ENCODE results near the gene XNDC1N. TPM values are rescaled to one million over a fixed set of nuclear protein-coding genes. Genes with fewer than 3 reads are reported as not detected.
A peak's percentile ranks its signal among the peaks of the same experiment; 100 is the strongest.

XNDC1N gene
- total and polyA plus RNA-seq, 4 experiments from 2014 or later, result 4.3 to 26.2 (median 14.9) TPM

DNA sequence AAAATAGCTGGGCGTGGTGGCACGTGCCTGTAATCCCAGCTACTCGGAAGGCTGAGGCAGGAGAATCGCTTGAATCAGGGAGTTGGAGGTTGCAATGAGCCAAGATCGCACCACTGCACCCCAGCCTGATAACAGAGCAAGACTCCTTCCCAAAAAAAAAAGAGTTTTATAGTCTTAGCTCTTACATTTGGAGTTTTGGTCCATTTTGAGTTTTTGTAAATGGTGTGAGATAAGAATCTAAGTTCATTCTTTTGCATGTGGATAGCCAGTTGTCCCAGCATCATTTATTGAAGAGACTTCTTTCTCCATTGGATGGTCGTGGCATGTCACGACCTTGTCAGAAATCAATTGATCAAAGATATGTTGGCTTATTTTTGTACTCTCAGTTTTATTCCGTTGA is 35.1 kb upstream of the XNDC1N start:
- Histone ChIP-seq H3K27ac (ENCODE audit: low read depth, low read length) (no peak overlapping the region), H3K4me3 (ENCODE audit: low read length in 2 of 2) (no peak overlapping the region), H3K27me3 (ENCODE audit: insufficient read depth, low read length) (no peaks in the 10 kb centered on the region), H3K36me3 (ENCODE audit: insufficient read depth, low read length) (peaks cover 14% of the 10 kb centered on the region), H3K9me3 (ENCODE audit: control insufficient read depth in 1 of 2, low read length in 2 of 2) (no peaks in the 10 kb centered on the region), H3K4me1 (ENCODE audit: insufficient read depth, low read length) (no peaks in the 10 kb centered on the region)
- peaks cover 0 to 4% (median 1%) of the 10 kb centered on the region in 4 donors for H3K4me1 Mint-ChIP-seq
- peaks cover 0 to 5% (median 0%) of the 10 kb centered on the region in 8 donors for H3K9me3 Mint-ChIP-seq
- POLR2A ChIA-PET (ENCODE audit: partially characterized antibody), result no interaction called here
- CTCF ChIA-PET (ENCODE audit: partially characterized antibody), result no interaction called here
- H3K4me3 Mint-ChIP-seq, result no peak overlapping the region
- H3K36me3 Mint-ChIP-seq, result peaks cover 25 to 42% of the 10 kb centered on the region in 2 donors
- no peak for DNase-seq
- H3K27me3 Mint-ChIP-seq, result no peaks in the 10 kb centered on the region
- H3K27ac Mint-ChIP-seq, result peak overlapping the region in 1 of 7 donors; percentile 64
- intact Hi-C loops (cut with micrococcal nuclease), result no loop called here

DNA sequence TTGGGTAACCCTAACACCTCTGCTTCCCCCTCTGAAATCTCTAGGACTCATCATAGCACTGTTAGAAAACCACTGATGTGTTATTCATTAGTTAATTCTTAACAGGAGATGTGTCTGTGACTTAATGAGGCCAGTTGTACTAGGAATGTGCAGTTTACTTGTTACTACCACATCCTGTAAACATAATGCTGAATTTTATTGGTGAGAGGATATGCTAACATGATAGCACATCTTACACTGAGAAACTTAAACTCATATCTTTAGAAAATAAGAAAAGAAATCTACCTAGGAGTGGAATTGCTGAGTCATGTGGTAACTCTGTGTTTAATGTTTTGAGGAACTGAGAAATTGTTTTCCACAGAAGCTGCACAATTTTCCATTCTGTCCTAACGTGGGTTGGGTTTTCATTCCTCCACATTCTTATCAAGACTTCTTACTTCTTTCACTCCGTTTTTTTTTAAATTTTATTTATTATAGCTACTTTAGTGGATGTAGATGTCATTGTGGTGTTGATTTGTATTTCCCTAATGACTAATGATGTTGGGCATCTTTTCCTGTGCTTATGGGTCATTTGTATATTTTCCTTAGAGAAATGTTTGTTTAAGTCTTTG is 34.1 kb upstream of the XNDC1N start:
- no peak for DNase-seq
- no peak overlapping the region for H3K4me3 ChIP-seq (ENCODE audit: low read length in 2 of 2)
- ChIA-PET POLR2A (ENCODE audit: partially characterized antibody) (no interaction called here), CTCF (ENCODE audit: partially characterized antibody) (no interaction called here)
- H3K27ac ChIP-seq (ENCODE audit: low read depth, low read length), result no peak overlapping the region
- H3K27me3 ChIP-seq (ENCODE audit: insufficient read depth, low read length), result no peaks in the 10 kb centered on the region
- Mint-ChIP-seq H3K36me3 (peaks cover 20 to 40% of the 10 kb centered on the region in 2 donors), H3K4me1 (peaks cover 0 to 7% (median 1%) of the 10 kb centered on the region in 4 donors), H3K9me3 (peaks cover 0 to 5% (median 0%) of the 10 kb centered on the region in 8 donors), H3K4me3 (no peak overlapping the region), H3K27ac (peak overlapping the region in 2 of 7 donors; percentile 65 to 77), H3K27me3 (no peaks in the 10 kb centered on the region)
- no peaks in the 10 kb centered on the region for H3K4me1 ChIP-seq (ENCODE audit: insufficient read depth, low read length)
- intact Hi-C loops (cut with micrococcal nuclease), result no loop called here
- H3K36me3 ChIP-seq (ENCODE audit: insufficient read depth, low read length), result peaks cover 14% of the 10 kb centered on the region
- H3K9me3 ChIP-seq (ENCODE audit: control insufficient read depth in 1 of 2, low read length in 2 of 2), result no peaks in the 10 kb centered on the region

GRCh38 chr11:71955898-71956456 is 27.6 kb upstream of the XNDC1N start:
- Mint-ChIP-seq H3K36me3 (peaks cover 9 to 12% of the 10 kb centered on the region in 2 donors), H3K4me3 (no peak overlapping the region), H3K9me3 (peaks cover 0 to 3% (median 0%) of the 10 kb centered on the region in 8 donors), H3K4me1 (peaks cover 13 to 35% (median 22%) of the 10 kb centered on the region in 4 donors), H3K27ac (peak overlapping the region in 3 of 7 donors; percentile 19 to 74 (median 32)), H3K27me3 (no peaks in the 10 kb centered on the region)
- Histone ChIP-seq H3K27ac (ENCODE audit: low read depth, low read length) (no peak overlapping the region), H3K36me3 (ENCODE audit: insufficient read depth, low read length) (peaks cover 9% of the 10 kb centered on the region), H3K4me1 (ENCODE audit: insufficient read depth, low read length) (no peaks in the 10 kb centered on the region), H3K4me3 (ENCODE audit: low read length in 2 of 2) (no peak overlapping the region), H3K27me3 (ENCODE audit: insufficient read depth, low read length) (no peaks in the 10 kb centered on the region), H3K9me3 (ENCODE audit: control insufficient read depth in 1 of 2, low read length in 2 of 2) (no peaks in the 10 kb centered on the region)
- ChIA-PET CTCF (ENCODE audit: partially characterized antibody) (interaction anchor here (1.8 kb wide), 1 partner anchor 21 kb away, joined by 9 read pairs; no protein-coding TSS in a partner anchor), POLR2A (ENCODE audit: partially characterized antibody) (no interaction called here)
- intact Hi-C loops (cut with micrococcal nuclease), result no loop called here
- DNase-seq, result no peak

DNA sequence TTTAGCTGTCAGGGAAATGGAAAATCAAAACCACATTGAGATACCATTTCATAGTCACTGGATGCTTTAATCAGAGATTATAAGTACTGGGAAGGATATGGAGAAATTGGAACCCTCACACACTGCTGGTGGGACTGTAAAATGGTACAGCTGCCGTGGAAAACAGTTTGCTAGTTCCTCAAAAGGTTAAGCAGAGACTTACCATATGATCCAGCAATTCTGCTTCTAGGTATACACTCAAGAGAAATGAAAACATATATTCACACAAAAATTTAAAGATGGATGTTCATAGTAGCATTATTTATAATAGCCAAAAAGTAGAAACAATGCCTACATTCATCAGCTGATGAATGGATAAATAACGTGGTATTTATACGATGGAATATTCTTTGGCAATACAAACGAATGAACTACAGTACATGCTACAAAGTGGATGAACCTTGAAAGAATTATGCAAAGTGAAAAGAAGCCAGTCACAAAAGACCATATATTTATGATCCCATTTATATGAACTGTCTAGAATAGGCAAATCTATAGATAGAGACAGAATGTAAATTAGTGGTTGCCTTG is 23.4 kb upstream of the XNDC1N start:
- H3K27me3 ChIP-seq (ENCODE audit: insufficient read depth, low read length), result no peaks in the 10 kb centered on the region
- no peak overlapping the region for H3K4me3 Mint-ChIP-seq
- ChIA-PET CTCF (ENCODE audit: partially characterized antibody) (interaction anchor here (1.5 kb wide), 1 partner anchor 25 kb away, joined by 4 read pairs; no protein-coding TSS in a partner anchor), POLR2A (ENCODE audit: partially characterized antibody) (no interaction called here)
- H3K36me3 Mint-ChIP-seq, result peaks cover 0 to 5% of the 10 kb centered on the region in 2 donors
- H3K9me3 ChIP-seq (ENCODE audit: control insufficient read depth in 1 of 2, low read length in 2 of 2), result no peaks in the 10 kb centered on the region
- intact Hi-C loops (cut with micrococcal nuclease), result no loop called here
- H3K27ac ChIP-seq (ENCODE audit: low read depth, low read length), result no peak overlapping the region
- no peak overlapping the region for H3K4me3 ChIP-seq (ENCODE audit: low read length in 2 of 2)
- no peaks in the 10 kb centered on the region for H3K27me3 Mint-ChIP-seq
- H3K36me3 ChIP-seq (ENCODE audit: insufficient read depth, low read length), result no peaks in the 10 kb centered on the region
- H3K4me1 ChIP-seq (ENCODE audit: insufficient read depth, low read length), result no peaks in the 10 kb centered on the region
- DNase-seq, result no peak
- H3K9me3 Mint-ChIP-seq, result no peaks in the 10 kb centered on the region
- peaks cover 15 to 31% (median 23%) of the 10 kb centered on the region in 4 donors for H3K4me1 Mint-ChIP-seq
- H3K27ac Mint-ChIP-seq, result peak overlapping the region in 1 of 7 donors; percentile 59

DNA sequence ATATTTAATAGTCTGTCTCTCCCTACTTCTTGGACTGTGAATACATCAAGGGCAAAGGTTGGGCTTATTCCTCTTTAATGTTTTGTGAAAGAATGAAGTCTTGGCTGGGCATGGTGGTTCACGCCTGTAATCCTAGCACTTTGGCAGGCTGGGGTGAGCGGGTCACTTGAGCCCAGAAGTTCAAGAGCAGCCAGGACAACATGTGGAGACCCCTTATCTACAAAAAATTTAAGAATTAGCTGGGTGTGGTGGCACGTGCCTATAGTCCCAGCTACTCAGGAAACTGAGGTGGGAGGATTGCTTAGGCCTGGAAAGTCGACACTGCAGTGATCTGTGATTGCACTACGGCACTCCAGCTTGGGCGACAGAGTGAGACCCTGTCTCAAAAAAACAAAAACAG is 20.6 kb upstream of the XNDC1N start:
- no peaks in the 10 kb centered on the region for H3K9me3 Mint-ChIP-seq
- H3K4me1 Mint-ChIP-seq, result peaks cover 9 to 17% (median 15%) of the 10 kb centered on the region in 4 donors
- Histone ChIP-seq H3K4me3 (ENCODE audit: low read length in 2 of 2) (no peak overlapping the region), H3K27ac (ENCODE audit: low read depth, low read length) (no peak overlapping the region), H3K27me3 (ENCODE audit: insufficient read depth, low read length) (no peaks in the 10 kb centered on the region), H3K4me1 (ENCODE audit: insufficient read depth, low read length) (no peaks in the 10 kb centered on the region), H3K9me3 (ENCODE audit: control insufficient read depth in 1 of 2, low read length in 2 of 2) (no peaks in the 10 kb centered on the region), H3K36me3 (ENCODE audit: insufficient read depth, low read length) (no peaks in the 10 kb centered on the region)
- ChIA-PET POLR2A (ENCODE audit: partially characterized antibody) (no interaction called here), CTCF (ENCODE audit: partially characterized antibody) (interaction anchor here (1.0 kb wide), 1 partner anchor 25 kb away, joined by 3 read pairs; no protein-coding TSS in a partner anchor)
- H3K27me3 Mint-ChIP-seq, result no peaks in the 10 kb centered on the region
- intact Hi-C loops (cut with micrococcal nuclease), result no loop called here
- peak overlapping the region in 1 of 7 donors; percentile 29 for H3K27ac Mint-ChIP-seq
- no peak for DNase-seq
- H3K36me3 Mint-ChIP-seq, result peaks cover 2 to 5% of the 10 kb centered on the region in 2 donors
- H3K4me3 Mint-ChIP-seq, result no peak overlapping the region

- ChIA-PET POLR2A (ENCODE audit: partially characterized antibody) (no interaction called here), CTCF (ENCODE audit: partially characterized antibody) (no interaction called here)
- Mint-ChIP-seq H3K27ac (no peak overlapping the region), H3K4me3 (no peak overlapping the region), H3K9me3 (no peaks in the 10 kb centered on the region), H3K27me3 (no peaks in the 10 kb centered on the region), H3K4me1 (peaks cover 3 to 20% (median 16%) of the 10 kb centered on the region in 4 donors), H3K36me3 (peaks cover 2 to 8% of the 10 kb centered on the region in 2 donors)
- H3K36me3 ChIP-seq (ENCODE audit: insufficient read depth, low read length), result no peaks in the 10 kb centered on the region
- no peaks in the 10 kb centered on the region for H3K9me3 ChIP-seq (ENCODE audit: control insufficient read depth in 1 of 2, low read length in 2 of 2)
- no peak overlapping the region for H3K27ac ChIP-seq (ENCODE audit: low read depth, low read length)
- H3K4me1 ChIP-seq (ENCODE audit: insufficient read depth, low read length), result no peaks in the 10 kb centered on the region
- DNase-seq, result no peak
- no peak overlapping the region for H3K4me3 ChIP-seq (ENCODE audit: low read length in 2 of 2)
- intact Hi-C loops (cut with micrococcal nuclease), result no loop called here
- H3K27me3 ChIP-seq (ENCODE audit: insufficient read depth, low read length), result no peaks in the 10 kb centered on the region
Measured at GRCh38 chr11:71948314-71949027, 20.1 kb upstream of the XNDC1N start.

GRCh38 chr11:71947498-71947897 is 19.1 kb upstream of the XNDC1N start:
- Histone ChIP-seq H3K27me3 (ENCODE audit: insufficient read depth, low read length) (no peaks in the 10 kb centered on the region), H3K27ac (ENCODE audit: low read depth, low read length) (no peak overlapping the region), H3K36me3 (ENCODE audit: insufficient read depth, low read length) (no peaks in the 10 kb centered on the region), H3K4me1 (ENCODE audit: insufficient read depth, low read length) (no peaks in the 10 kb centered on the region), H3K4me3 (ENCODE audit: low read length in 2 of 2) (no peak overlapping the region), H3K9me3 (ENCODE audit: control insufficient read depth in 1 of 2, low read length in 2 of 2) (no peaks in the 10 kb centered on the region)
- Mint-ChIP-seq H3K4me1 (peaks cover 0 to 20% (median 15%) of the 10 kb centered on the region in 4 donors), H3K27me3 (no peaks in the 10 kb centered on the region), H3K36me3 (peaks cover 2 to 8% of the 10 kb centered on the region in 2 donors), H3K4me3 (no peak overlapping the region), H3K9me3 (no peaks in the 10 kb centered on the region), H3K27ac (peak overlapping the region in 2 of 7 donors; percentile 42 to 44)
- no peak for DNase-seq
- ChIA-PET POLR2A (ENCODE audit: partially characterized antibody) (no interaction called here), CTCF (ENCODE audit: partially characterized antibody) (no interaction called here)
- intact Hi-C loops (cut with micrococcal nuclease), result no loop called here

Data from CD4-positive, alpha-beta memory T cell (primary cell).